NCI-H1436 treated with DMSO at 0.1 percent for 48 hours (cell line): ENCODE measurements around the gene PLA2G6.

Experiments used
- DNase-seq: peaks from one replicate; lab custom pipeline; 2025; lab: John Stamatoyannopoulos, UW

The PLA2G6 gene

GRCh38 chr22:38072322-38073149 is 109.1 kb downstream of the PLA2G6 start:
- no peak for DNase-seq

DNA sequence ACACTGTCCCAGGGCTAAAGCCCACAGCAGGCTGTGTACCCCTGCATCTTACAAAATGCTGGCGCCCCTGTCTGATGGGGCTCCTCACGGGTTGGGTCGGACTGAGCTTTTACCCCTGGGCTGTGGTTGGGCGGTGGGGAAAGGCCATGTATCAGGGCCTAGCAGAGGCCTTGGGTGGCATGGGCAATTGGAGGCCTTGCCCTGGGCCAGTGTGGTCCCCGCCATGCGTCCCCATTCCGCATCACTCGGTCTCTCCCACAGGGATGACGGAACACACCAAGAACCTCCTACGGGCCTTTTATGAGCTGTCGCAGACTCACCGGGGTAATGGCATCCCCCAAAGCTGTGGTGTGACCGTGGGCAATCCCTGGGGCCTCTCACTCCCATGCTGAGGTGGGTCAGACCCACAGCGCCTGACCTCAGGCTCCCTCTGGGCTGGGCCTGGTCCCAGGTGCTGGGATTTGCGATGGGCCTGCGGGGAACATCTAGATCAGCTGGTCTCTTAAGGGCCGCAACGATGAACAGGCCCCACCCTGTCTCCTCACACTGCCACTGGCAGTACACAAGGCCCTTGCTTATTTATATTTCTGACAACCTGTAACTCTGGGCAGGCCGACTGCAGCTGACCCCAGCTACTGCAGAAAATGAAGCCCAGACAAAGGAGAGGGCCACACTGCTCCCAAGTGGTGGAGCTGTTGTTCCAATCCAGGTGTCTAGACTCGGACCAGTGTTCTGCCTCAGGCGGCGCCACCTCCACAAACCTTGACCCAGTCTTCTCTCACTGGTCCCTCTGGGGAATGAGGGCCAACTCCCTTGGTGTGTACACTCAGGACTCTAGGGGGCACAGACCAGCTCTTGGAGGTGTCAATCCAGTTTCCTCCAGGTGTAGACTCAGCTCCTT is 110.0 kb downstream of the PLA2G6 start:
- DNase-seq: no peak

GRCh38 chr22:38070250-38070921 is 111.2 kb downstream of the PLA2G6 start:
- DNase-seq: no peak

DNA sequence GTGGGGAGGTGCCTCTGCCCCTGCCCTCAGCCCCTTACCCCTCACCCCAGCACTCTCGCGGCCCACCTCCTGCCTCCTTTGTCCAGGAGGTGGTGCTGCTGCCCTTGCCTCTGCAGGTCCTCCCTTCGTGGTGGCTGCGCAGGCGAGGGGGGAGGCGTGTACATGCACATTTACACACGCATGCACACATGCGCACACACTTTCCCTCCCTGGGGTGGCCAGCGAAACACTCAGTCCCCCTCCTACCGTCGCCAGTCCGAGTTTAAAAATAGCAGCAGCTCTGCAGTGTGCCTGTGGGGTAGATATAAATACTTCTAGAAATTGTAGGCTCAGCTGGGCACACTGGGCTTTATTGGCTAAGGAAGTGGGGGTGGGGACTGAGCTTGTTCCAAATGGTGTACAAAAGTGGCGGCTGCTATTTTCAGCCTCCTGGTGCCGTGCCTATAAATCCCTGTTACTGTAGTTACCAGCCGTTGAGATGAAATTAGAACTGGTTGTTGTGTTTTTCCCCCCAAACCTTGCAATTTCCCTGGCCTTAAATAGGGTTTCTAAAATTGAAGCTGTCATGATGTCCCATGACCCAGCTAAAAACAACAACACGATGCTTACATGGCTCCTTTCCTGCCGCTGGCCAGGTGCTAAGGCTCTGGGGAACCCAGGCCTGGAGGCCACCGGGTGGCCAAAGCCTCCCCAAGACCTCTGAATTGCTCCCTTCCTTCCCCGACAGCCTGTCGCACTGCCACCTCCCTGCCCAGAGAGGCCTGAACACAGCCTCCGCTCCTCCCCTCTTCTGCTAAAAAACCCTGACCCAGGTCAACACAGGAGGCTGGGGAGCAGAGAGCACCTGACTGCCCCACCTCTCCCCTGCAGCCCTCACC is 112.0 kb downstream of the PLA2G6 start:
- no peak for DNase-seq

- DNase-seq: no peak
These were observed 112.8 kb downstream of the PLA2G6 start for GRCh38 chr22:38068641-38069371.

DNA sequence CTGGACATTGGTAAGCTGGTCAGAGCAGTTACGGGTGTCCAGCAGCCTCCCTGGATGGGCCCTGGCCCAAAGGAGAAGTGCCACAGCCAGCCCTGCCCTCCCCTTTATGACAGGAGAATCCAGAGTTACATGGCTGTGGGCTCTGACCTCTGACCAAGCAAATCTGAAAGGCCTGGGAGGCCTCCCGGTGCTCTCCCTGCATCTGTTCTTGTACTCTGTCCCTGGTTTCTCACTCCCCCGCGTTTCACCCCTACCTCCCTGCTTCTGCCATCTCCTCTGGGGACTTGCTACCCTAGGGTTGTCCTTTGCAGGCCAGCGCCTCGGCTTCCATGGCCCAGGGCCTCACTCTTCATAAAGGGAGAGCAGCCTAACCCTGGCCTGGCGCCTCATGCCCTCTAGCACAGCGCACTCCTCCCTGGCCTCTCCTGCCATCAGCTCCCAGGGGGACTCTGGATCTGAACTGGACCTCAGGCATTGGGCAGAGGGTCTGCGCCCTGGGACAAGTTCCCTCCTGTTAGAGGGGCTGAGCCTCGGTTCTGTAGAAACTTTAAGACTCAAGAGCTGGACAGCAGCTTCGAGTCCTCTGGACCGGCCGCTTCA is 113.8 kb downstream of the PLA2G6 start:
- no peak for DNase-seq

DNA sequence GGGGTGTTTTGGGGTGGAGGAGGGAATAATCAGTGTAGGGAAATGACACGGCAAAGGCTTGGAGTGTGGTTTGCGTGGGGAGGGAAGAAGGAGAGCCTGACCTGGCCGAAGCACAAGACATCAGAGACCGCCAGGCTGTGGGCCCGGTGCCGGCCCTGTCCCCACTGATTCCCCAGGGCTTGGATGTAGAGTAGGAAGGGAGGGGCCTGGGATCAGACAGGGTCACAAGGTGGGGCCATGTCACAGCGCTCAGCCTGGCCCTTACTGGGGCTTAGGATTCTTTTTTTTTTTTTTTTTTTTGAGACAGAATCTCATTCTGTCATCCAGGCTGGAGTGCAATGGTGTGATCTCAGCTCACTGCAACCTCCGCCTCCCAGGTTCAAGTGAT is 114.6 kb downstream of the PLA2G6 start:
- DNase-seq: no peak

- no peak for DNase-seq
These were observed 115.1 kb downstream of the PLA2G6 start for GRCh38 chr22:38066381-38067027.

DNA sequence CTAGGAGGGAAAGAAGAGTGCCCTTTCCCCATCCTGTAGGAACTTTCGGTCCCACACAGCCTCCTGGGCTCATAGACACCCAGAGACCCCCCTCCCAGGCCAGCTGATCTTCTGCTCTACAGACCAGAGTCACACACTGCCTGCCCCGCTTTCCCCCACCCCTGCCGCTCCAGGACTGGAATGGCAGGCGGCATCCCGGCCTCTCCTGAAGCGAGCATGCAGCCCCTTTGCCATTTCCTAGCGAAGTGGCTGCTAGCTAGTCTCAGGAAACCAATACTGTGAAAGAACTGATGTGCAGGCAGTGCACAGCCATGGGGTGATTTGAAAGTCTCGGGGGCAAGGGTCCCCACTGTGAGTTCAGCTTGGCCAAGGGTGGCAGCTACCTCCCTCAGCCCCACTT is 116.1 kb downstream of the PLA2G6 start:
- DNase-seq: no peak

- no peak for DNase-seq
These were observed 118.8 kb downstream of the PLA2G6 start for GRCh38 chr22:38062791-38063190.
